Skeletal muscle tissue (tissue), 4 donors: Measurements from ENCODE around the gene B3GNT3. TPM values are rescaled to one million over a fixed set of nuclear protein-coding genes. Genes with fewer than 3 reads are reported as not detected.

Experiments
- H3K27ac ChIP-seq: one replicate; pipeline ENCODE4 v1.7.0; 2013; ENCODE audit warnings: mild to moderate bottlenecking, low read depth, low read length, inconsistent platforms
- H3K27me3 ChIP-seq, 3 donors: one replicate each; pipeline ENCODE4 v1.7.0; 2013; ENCODE audit warnings: low read length in 3 of 3; ENCODE audit not compliant: control insufficient read depth in 3 of 3, insufficient read depth in 3 of 3
- H3K36me3 ChIP-seq, 3 donors: one replicate each; pipeline ENCODE4 v1.7.0; 2013; ENCODE audit warnings: low read length in 3 of 3; ENCODE audit not compliant: control insufficient read depth in 3 of 3, insufficient read depth in 3 of 3
- H3K4me1 ChIP-seq, 3 donors: one replicate each; pipeline ENCODE4 v1.7.0; 2013; ENCODE audit warnings: low read length in 3 of 3, mild to moderate bottlenecking in 3 of 3; ENCODE audit not compliant: control insufficient read depth in 3 of 3, insufficient read depth in 3 of 3
- H3K4me3 ChIP-seq, 3 donors: one replicate each; pipeline ENCODE4 v1.7.0; 2013; ENCODE audit warnings: low read length in 3 of 3
- H3K9ac ChIP-seq, 3 donors: one replicate each; pipeline ENCODE4 v1.7.0; 2013; ENCODE audit warnings: low read length in 3 of 3, mild to moderate bottlenecking in 3 of 3, moderate library complexity in 2 of 3, low read depth in 1 of 3
- H3K9me3 ChIP-seq, 3 donors: one replicate each; pipeline ENCODE4 v1.7.0; 2013; ENCODE audit warnings: low read length in 3 of 3; ENCODE audit not compliant: control insufficient read depth in 3 of 3
- total RNA-seq: library from RNA; depleted of rRNA; stranded (reverse); fragments of >200 nt; gene quantifications from one replicate; pipeline ENCODE4 v1.2.3, GENCODE V29; 2014
- donor health status: Osteomylitis.

The B3GNT3 gene
- total RNA-seq, 1 donor from 2014 or later, result not detected

DNA sequence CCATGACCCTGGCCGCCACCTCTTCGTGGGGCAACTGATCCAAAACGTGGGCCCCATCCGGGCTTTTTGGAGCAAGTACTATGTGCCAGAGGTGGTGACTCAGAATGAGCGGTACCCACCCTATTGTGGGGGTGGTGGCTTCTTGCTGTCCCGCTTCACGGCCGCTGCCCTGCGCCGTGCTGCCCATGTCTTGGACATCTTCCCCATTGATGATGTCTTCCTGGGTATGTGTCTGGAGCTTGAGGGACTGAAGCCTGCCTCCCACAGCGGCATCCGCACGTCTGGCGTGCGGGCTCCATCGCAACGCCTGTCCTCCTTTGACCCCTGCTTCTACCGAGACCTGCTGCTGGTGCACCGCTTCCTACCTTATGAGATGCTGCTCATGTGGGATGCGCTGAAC is 16.7 kb downstream of the B3GNT3 start:
- Histone ChIP-seq H3K9me3 (peaks cover 0 to 9% (median 2%) of the 10 kb centered on the region in 3 donors), H3K9ac (no peak overlapping the region), H3K27ac (no peak overlapping the region), H3K36me3 (no peaks in the 10 kb centered on the region), H3K27me3 (peaks cover 11 to 24% (median 23%) of the 10 kb centered on the region in 3 donors), H3K4me3 (no peak overlapping the region), H3K4me1 (no peaks in the 10 kb centered on the region)

DNA sequence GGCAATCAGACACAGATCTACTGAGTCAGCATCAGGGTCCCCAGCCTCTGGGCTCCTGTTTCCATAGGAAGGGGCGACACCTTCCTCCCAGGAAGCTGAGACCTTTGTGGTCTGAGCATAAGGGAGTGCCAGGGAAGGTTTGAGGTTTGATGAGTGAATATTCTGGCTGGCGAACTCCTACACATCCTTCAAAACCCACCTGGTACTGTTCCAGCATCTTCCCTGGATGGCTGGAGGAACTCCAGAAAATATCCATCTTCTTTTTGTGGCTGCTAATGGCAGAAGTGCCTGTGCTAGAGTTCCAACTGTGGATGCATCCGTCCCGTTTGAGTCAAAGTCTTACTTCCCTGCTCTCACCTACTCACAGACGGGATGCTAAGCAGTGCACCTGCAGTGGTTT is 17.2 kb downstream of the B3GNT3 start:
- no peak overlapping the region for H3K9ac ChIP-seq
- no peak overlapping the region for H3K4me3 ChIP-seq
- H3K4me1 ChIP-seq, result no peaks in the 10 kb centered on the region
- peaks cover 0 to 9% (median 2%) of the 10 kb centered on the region in 3 donors for H3K9me3 ChIP-seq
- peaks cover 13 to 28% (median 27%) of the 10 kb centered on the region in 3 donors for H3K27me3 ChIP-seq
- H3K36me3 ChIP-seq, result no peaks in the 10 kb centered on the region
- H3K27ac ChIP-seq, result no peak overlapping the region

- H3K27me3 ChIP-seq, result peaks cover 6 to 21% (median 18%) of the 10 kb centered on the region in 3 donors
Observed at GRCh38 chr19:17817668-17818363, 22.9 kb downstream of the B3GNT3 start.

GRCh38 chr19:17821190-17821589 is 26.3 kb downstream of the B3GNT3 start, which contains the start of gene INSL3:
Gene INSL3 (minus strand): TSS chr19:17821519. CDS start chr19:17821506, 13 bp downstream.
- H3K27me3 ChIP-seq, result peaks cover 14 to 28% (median 17%) of the 10 kb centered on the region in 3 donors
- H3K4me1 ChIP-seq, result no peaks in the 10 kb centered on the region
- no peak within 1 kb of the TSS for H3K9ac ChIP-seq

More at GRCh38 chr19:17817668-17818363, 22.9 kb downstream of the B3GNT3 start:
- no peaks in the 10 kb centered on the region for H3K4me1 ChIP-seq
- H3K4me3 ChIP-seq, result no peak overlapping the region
- H3K27ac ChIP-seq, result no peak overlapping the region
- no peaks in the 10 kb centered on the region for H3K36me3 ChIP-seq
- no peaks in the 10 kb centered on the region for H3K9me3 ChIP-seq
- no peak overlapping the region for H3K9ac ChIP-seq

GRCh38 chr19:17824339-17824738 is 29.4 kb downstream of the B3GNT3 start:
- Histone ChIP-seq H3K36me3 (no peaks in the 10 kb centered on the region), H3K4me3 (no peak overlapping the region), H3K9ac (no peak overlapping the region), H3K4me1 (no peaks in the 10 kb centered on the region), H3K27me3 (peaks cover 11 to 18% (median 11%) of the 10 kb centered on the region in 3 donors), H3K9me3 (no peaks in the 10 kb centered on the region), H3K27ac (no peak overlapping the region)

More at GRCh38 chr19:17821190-17821589, 26.3 kb downstream of the B3GNT3 start, which contains the start of gene INSL3:
- Histone ChIP-seq H3K27ac (no peak within 1 kb of the TSS), H3K4me3 (no peak within 1 kb of the TSS), H3K36me3 (no peaks in the 10 kb centered on the region), H3K9me3 (no peaks in the 10 kb centered on the region)

DNA sequence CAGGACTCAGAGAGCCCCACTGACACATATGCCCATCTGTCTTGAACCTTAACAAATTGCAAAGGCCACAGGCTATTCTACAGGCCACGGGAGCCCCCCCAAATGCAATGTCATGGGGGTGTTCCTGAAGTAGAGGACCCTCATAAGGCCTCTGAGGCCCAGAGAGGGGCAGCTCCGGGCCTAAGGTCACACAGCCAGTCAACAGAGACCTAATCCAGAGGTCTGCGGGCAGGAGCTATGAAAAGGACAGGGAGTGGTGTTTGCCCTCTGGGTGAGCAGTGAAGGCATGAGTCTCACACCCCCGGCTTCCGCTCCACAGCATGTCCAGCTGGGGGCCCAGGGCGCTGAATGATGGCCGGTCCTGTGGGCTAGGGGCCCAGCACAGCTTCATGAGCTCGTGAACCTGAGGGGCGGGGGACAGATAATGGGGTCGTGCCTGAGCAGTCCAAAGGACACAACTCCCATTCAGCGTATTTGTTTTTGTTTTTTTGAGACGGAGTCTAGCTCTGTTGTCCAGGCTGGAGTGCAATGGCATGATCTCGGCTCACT is 31.6 kb downstream of the B3GNT3 start:
- Histone ChIP-seq H3K27me3 (peaks cover 19 to 30% (median 20%) of the 10 kb centered on the region in 3 donors), H3K9ac (no peak overlapping the region), H3K4me3 (no peak overlapping the region), H3K4me1 (peaks cover 0 to 3% (median 0%) of the 10 kb centered on the region in 3 donors), H3K36me3 (no peaks in the 10 kb centered on the region), H3K9me3 (no peaks in the 10 kb centered on the region), H3K27ac (no peak overlapping the region)

GRCh38 chr19:17829855-17830566 is 35.1 kb downstream of the B3GNT3 start:
- H3K36me3 ChIP-seq, result peaks cover 0 to 2% (median 0%) of the 10 kb centered on the region in 3 donors
- peak overlapping the region in 1 of 3 donors; percentile 31 for H3K4me3 ChIP-seq
- no peaks in the 10 kb centered on the region for H3K9me3 ChIP-seq
- peaks cover 0 to 3% (median 0%) of the 10 kb centered on the region in 3 donors for H3K4me1 ChIP-seq
- H3K9ac ChIP-seq, result no peak overlapping the region
- no peak overlapping the region for H3K27ac ChIP-seq
- peaks cover 26 to 40% (median 38%) of the 10 kb centered on the region in 3 donors for H3K27me3 ChIP-seq

DNA sequence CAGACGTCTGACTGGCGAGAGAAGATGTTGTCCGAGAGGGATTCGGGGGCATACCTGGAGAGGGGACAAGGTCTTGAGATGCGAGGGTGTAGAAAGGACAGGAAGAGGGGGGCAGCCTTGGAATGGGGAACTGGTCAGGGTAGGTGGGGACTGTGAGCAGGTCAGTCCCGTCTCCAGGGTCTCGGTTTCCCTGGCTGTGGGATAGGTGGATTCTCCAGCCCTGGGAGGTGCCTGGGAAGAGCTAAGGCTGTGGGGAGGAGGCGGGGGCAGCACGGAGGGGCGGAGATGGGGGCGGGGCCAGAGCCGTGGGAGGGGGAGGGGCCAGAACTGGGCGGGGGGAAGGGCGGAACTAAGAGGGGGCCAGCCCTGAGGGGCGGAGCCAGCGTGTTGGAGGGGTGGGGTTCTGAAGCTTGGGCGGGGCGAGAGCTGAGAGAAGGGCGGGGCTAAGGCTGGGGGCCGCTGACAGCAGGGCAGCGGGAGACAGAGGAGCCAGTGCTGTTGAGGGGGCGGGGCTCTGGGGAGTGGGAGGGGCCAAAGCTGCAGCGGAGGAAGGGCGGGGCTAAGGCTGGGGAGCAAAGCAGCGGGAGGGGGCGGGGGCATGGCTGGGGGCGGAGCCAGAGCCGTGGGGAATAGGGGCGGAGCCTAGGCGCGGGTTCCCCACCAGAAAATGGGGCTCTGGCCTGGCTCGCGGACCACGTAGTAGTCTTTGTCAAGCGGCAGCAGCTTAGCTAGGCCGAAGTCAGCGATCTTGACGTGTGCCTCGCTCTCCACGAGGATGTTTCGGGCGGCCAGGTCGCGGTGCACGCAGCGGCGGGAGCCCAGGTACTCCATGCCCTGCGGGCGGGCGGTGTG is 35.9 kb downstream of the B3GNT3 start:
- H3K36me3 ChIP-seq, result peaks cover 0 to 2% (median 0%) of the 10 kb centered on the region in 3 donors
- no peak overlapping the region for H3K9ac ChIP-seq
- no peak overlapping the region for H3K27ac ChIP-seq
- H3K4me1 ChIP-seq, result peaks cover 0 to 3% (median 0%) of the 10 kb centered on the region in 3 donors
- peaks cover 31 to 48% (median 41%) of the 10 kb centered on the region in 3 donors for H3K27me3 ChIP-seq
- peak overlapping the region in 1 of 3 donors; percentile 31 for H3K4me3 ChIP-seq
- no peaks in the 10 kb centered on the region for H3K9me3 ChIP-seq

GRCh38 chr19:17831419-17831888 is 36.5 kb downstream of the B3GNT3 start:
- no peak overlapping the region for H3K4me3 ChIP-seq
- H3K27me3 ChIP-seq, result peaks cover 32 to 46% (median 43%) of the 10 kb centered on the region in 3 donors
- no peak overlapping the region for H3K27ac ChIP-seq
- no peaks in the 10 kb centered on the region for H3K9me3 ChIP-seq
- H3K9ac ChIP-seq, result no peak overlapping the region
- peaks cover 0 to 2% (median 0%) of the 10 kb centered on the region in 3 donors for H3K36me3 ChIP-seq
- peaks cover 0 to 3% (median 0%) of the 10 kb centered on the region in 3 donors for H3K4me1 ChIP-seq
